Activated T-cell treated with anti-CD3 and anti-CD28 coated beads, Interleukin-2, amount 50 U/mL, for 24 hours (primary cell): Measurements from ENCODE around the gene APOL3.
"Not testable (repeated sequence)": the region's sequence is repeated elsewhere in the genome, so short reads cannot be mapped to it uniquely, and the experiment has no call there.

ENCODE experiments used
- DNase-seq: peaks from one replicate; pipeline ENCODE4 v3.0.0-alpha.2; 2020
- H3K27ac Mint-ChIP-seq: 2 replicates; pipeline ENCODE4 v1.8.0; 2020; ENCODE audit warnings: mild to moderate bottlenecking, mixed read lengths
- H3K27me3 Mint-ChIP-seq: 2 replicates; pipeline ENCODE4 v1.8.0; 2020; ENCODE audit warnings: mixed read lengths
- H3K36me3 Mint-ChIP-seq: 2 replicates; pipeline ENCODE4 v1.8.0; 2020; ENCODE audit warnings: low read depth, mixed read lengths
- H3K4me1 Mint-ChIP-seq: 2 replicates; pipeline ENCODE4 v1.8.0; 2020; ENCODE audit warnings: low read depth, mixed read lengths
- H3K4me3 Mint-ChIP-seq: 2 replicates; pipeline ENCODE4 v1.8.0; 2020; ENCODE audit warnings: mild to moderate bottlenecking, moderate library complexity, mixed read lengths
- H3K9me3 Mint-ChIP-seq: 2 replicates; pipeline ENCODE4 v1.8.0; 2020; ENCODE audit warnings: mixed read lengths

Gene APOL3

GRCh38 chr22:36123673-36124630 is 36.6 kb downstream of the APOL3 start:
- Mint-ChIP-seq H3K27me3 (no peaks in the 10 kb centered on the region), H3K27ac (peak overlapping the region; percentile 83), H3K9me3 (no peaks in the 10 kb centered on the region), H3K4me1 (peaks cover 15% of the 10 kb centered on the region), H3K4me3 (peak overlapping the region; percentile 56), H3K36me3 (no peaks in the 10 kb centered on the region)
- DNase-seq, result peak; percentile 94

GRCh38 chr22:36120621-36121351 is 39.8 kb downstream of the APOL3 start:
- H3K9me3 Mint-ChIP-seq, DNase-seq, H3K36me3 Mint-ChIP-seq, H3K4me3 Mint-ChIP-seq, H3K27me3 Mint-ChIP-seq, H3K27ac Mint-ChIP-seq: not testable (repeated sequence)
- H3K4me1 Mint-ChIP-seq, result peaks cover 15% of the 10 kb centered on the region

GRCh38 chr22:36117053-36117554 is 43.5 kb downstream of the APOL3 start:
- Mint-ChIP-seq H3K27me3 (no peaks in the 10 kb centered on the region), H3K4me3 (no peak overlapping the region), H3K9me3 (no peaks in the 10 kb centered on the region), H3K27ac (no peak overlapping the region), H3K36me3 (no peaks in the 10 kb centered on the region), H3K4me1 (no peaks in the 10 kb centered on the region)
- no peak for DNase-seq

GRCh38 chr22:36116127-36116526 is 44.4 kb downstream of the APOL3 start:
- Mint-ChIP-seq H3K4me3 (no peak overlapping the region), H3K4me1 (no peaks in the 10 kb centered on the region), H3K36me3 (no peaks in the 10 kb centered on the region), H3K27me3 (peaks cover 2% of the 10 kb centered on the region), H3K27ac (no peak overlapping the region), H3K9me3 (no peaks in the 10 kb centered on the region)
- DNase-seq, result no peak

GRCh38 chr22:36113121-36113520 is 47.4 kb downstream of the APOL3 start:
- Mint-ChIP-seq H3K4me3 (no peak overlapping the region), H3K9me3 (no peaks in the 10 kb centered on the region), H3K27me3 (peaks cover 2% of the 10 kb centered on the region), H3K27ac (no peak overlapping the region), H3K4me1 (no peaks in the 10 kb centered on the region), H3K36me3 (no peaks in the 10 kb centered on the region)
- no peak for DNase-seq

GRCh38 chr22:36111316-36111715 is 49.2 kb downstream of the APOL3 start:
- Mint-ChIP-seq H3K9me3 (no peaks in the 10 kb centered on the region), H3K27me3 (peaks cover 2% of the 10 kb centered on the region), H3K36me3 (no peaks in the 10 kb centered on the region), H3K4me3 (no peak overlapping the region), H3K27ac (no peak overlapping the region), H3K4me1 (no peaks in the 10 kb centered on the region)
- DNase-seq, result no peak

- Mint-ChIP-seq H3K4me3 (no peak overlapping the region), H3K4me1 (no peaks in the 10 kb centered on the region), H3K27me3 (peaks cover 2% of the 10 kb centered on the region), H3K9me3 (no peaks in the 10 kb centered on the region), H3K36me3 (no peaks in the 10 kb centered on the region), H3K27ac (no peak overlapping the region)
- DNase-seq, result no peak
Observed at GRCh38 chr22:36110306-36110881, 50.2 kb downstream of the APOL3 start.

- Mint-ChIP-seq H3K4me3 (no peak overlapping the region), H3K27me3 (peaks cover 5% of the 10 kb centered on the region), H3K27ac (no peak overlapping the region), H3K9me3 (no peaks in the 10 kb centered on the region), H3K36me3 (no peaks in the 10 kb centered on the region), H3K4me1 (no peaks in the 10 kb centered on the region)
- DNase-seq, result no peak
Observed at GRCh38 chr22:36107436-36107835, 53.1 kb downstream of the APOL3 start.

- Mint-ChIP-seq H3K4me3 (no peak overlapping the region), H3K27ac (no peak overlapping the region), H3K9me3 (no peaks in the 10 kb centered on the region), H3K4me1 (no peaks in the 10 kb centered on the region), H3K27me3 (peaks cover 5% of the 10 kb centered on the region), H3K36me3 (no peaks in the 10 kb centered on the region)
- no peak for DNase-seq
Observed at GRCh38 chr22:36106910-36107309, 53.6 kb downstream of the APOL3 start.

- no peaks in the 10 kb centered on the region for H3K36me3 Mint-ChIP-seq
- no peak overlapping the region for H3K27ac Mint-ChIP-seq
- no peak for DNase-seq
- no peaks in the 10 kb centered on the region for H3K4me1 Mint-ChIP-seq
- H3K27me3 Mint-ChIP-seq, result peaks cover 3% of the 10 kb centered on the region
- H3K9me3 Mint-ChIP-seq, result no peaks in the 10 kb centered on the region
- H3K4me3 Mint-ChIP-seq, result no peak overlapping the region
Observed at GRCh38 chr22:36104988-36105387, 55.6 kb downstream of the APOL3 start.

GRCh38 chr22:36104435-36104834 is 56.1 kb downstream of the APOL3 start:
- Mint-ChIP-seq H3K9me3 (no peaks in the 10 kb centered on the region), H3K4me3 (no peak overlapping the region), H3K27me3 (peaks cover 6% of the 10 kb centered on the region), H3K4me1 (no peaks in the 10 kb centered on the region), H3K36me3 (no peaks in the 10 kb centered on the region), H3K27ac (no peak overlapping the region)
- DNase-seq, result no peak

GRCh38 chr22:36103891-36104290 is 56.7 kb downstream of the APOL3 start:
- Mint-ChIP-seq H3K9me3 (no peaks in the 10 kb centered on the region), H3K36me3 (no peaks in the 10 kb centered on the region), H3K4me3 (no peak overlapping the region), H3K27me3 (peaks cover 6% of the 10 kb centered on the region), H3K27ac (no peak overlapping the region), H3K4me1 (no peaks in the 10 kb centered on the region)
- no peak for DNase-seq

GRCh38 chr22:36102995-36103394 is 57.6 kb downstream of the APOL3 start:
- DNase-seq, result no peak
- no peaks in the 10 kb centered on the region for H3K9me3 Mint-ChIP-seq
- no peak overlapping the region for H3K27ac Mint-ChIP-seq
- H3K27me3 Mint-ChIP-seq, result peaks cover 6% of the 10 kb centered on the region
- no peaks in the 10 kb centered on the region for H3K4me1 Mint-ChIP-seq
- no peak overlapping the region for H3K4me3 Mint-ChIP-seq
- H3K36me3 Mint-ChIP-seq, result no peaks in the 10 kb centered on the region

- H3K9me3 Mint-ChIP-seq, result no peaks in the 10 kb centered on the region
- no peak overlapping the region for H3K4me3 Mint-ChIP-seq
- H3K4me1 Mint-ChIP-seq, result no peaks in the 10 kb centered on the region
- no peak for DNase-seq
- no peaks in the 10 kb centered on the region for H3K36me3 Mint-ChIP-seq
- no peak overlapping the region for H3K27ac Mint-ChIP-seq
- H3K27me3 Mint-ChIP-seq, result peaks cover 6% of the 10 kb centered on the region
Observed at GRCh38 chr22:36101756-36102155, 58.8 kb downstream of the APOL3 start.
